GM23338 (cell line): ENCODE results near the gene TTC31. TPM values are rescaled to one million over a fixed set of nuclear protein-coding genes. Genes with fewer than 3 reads are reported as not detected.

Experiments
- CREB1 ChIP-seq: fragments of 250-450 bp; sonication (Bioruptor Pico); IDR thresholded peaks from 2 replicates; pipeline ENCODE4 v1.5.0; 2020; ENCODE audit warnings: low read depth, mild to moderate bottlenecking, moderate library complexity
- EZH2 ChIP-seq: fragments of 200-600 bp; sonication (generic); IDR thresholded peaks from one replicate; pipeline ENCODE4 v1.8.0; 2017; ENCODE audit warnings: antibody characterized with exemption, mild to moderate bottlenecking, low read depth; ENCODE audit not compliant: unreplicated experiment
- JUNB ChIP-seq: IDR thresholded peaks from one replicate; pipeline ENCODE4 v1.6.1; 2016; ENCODE audit warnings: antibody characterized with exemption; ENCODE audit not compliant: unreplicated experiment
- POLR2AphosphoS5 ChIP-seq: IDR thresholded peaks from 2 replicates; pipeline ENCODE4 v1.6.1; 2016; ENCODE audit warnings: antibody characterized with exemption, low read depth
- ZNF114 ChIP-seq: fragments of 250-450 bp; sonication (Bioruptor Pico); IDR thresholded peaks from 2 replicates; pipeline ENCODE4 v1.5.0; 2020; ENCODE audit warnings: mild to moderate bottlenecking, moderate library complexity
- ZNF331 ChIP-seq: fragments of 250-450 bp; sonication (Bioruptor Pico); IDR thresholded peaks from 2 replicates; pipeline ENCODE4 v1.5.0; 2020; ENCODE audit warnings: low read depth, mild to moderate bottlenecking, moderate library complexity
- polyA plus RNA-seq: library from polyadenylated mRNA; unstranded; fragments of >200 nt; fragmentation: Nextera tagmentation; extraction: Ambion mirVana; gene quantifications from 2 replicates; pipeline ENCODE4 v1.2.1, GENCODE V29; 2016
- total RNA-seq: library from RNA; depleted of rRNA; stranded (reverse); fragments of >200 nt; shearing (Covaris generic); gene quantifications from 2 replicates; pipeline ENCODE4 v1.2.3, GENCODE V29; 2014; rRNA removed
- TF ChIP-seq, protein P1 (sequence below): fragments of 250-450 bp; sonication (Bioruptor Pico); IDR thresholded peaks from 2 replicates; pipeline ENCODE4 v1.5.0; 2020; ENCODE audit warnings: mild to moderate bottlenecking, moderate library complexity
- TF ChIP-seq, protein P2 (sequence below): IDR thresholded peaks from 2 replicates; pipeline ENCODE4 v1.6.1; 2016; ENCODE audit warnings: antibody characterized with exemption
- TF ChIP-seq, protein P3 (sequence below), 2 experiments: fragments of 200-600 bp in 1 of 2; sonication (generic) in 1 of 2; conservative IDR thresholded peaks; 2 replicates each; pipeline versions ENCODE4 v1.5.1 to v1.6.1; 2016 to 2017; ENCODE audit warnings: antibody characterized with exemption in 2 of 2, low read depth in 2 of 2, mild to moderate bottlenecking in 2 of 2, moderate library complexity in 1 of 2

TTC31 gene
- total and polyA plus RNA-seq, 2 experiments from 2014 or later: 15.8 to 29.2 TPM

DNA sequence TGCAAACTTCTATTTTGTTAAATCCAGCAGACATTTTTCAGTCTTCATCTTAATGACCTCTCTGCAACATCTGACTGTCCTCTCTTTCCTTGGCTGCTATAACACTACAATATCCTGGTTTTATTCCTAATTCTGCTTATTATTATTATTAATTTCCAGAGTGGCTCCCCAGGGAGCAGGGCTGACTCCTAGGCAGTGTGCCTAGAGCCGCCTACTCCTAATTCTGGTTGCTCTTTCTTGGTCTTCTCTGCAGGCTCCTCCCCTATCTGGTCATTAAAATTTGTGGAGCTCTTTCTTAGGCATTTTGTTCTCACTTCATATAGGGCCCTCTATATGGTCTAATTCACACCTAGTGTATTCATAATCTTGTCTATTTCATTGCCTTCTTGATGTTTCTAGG lies 60.1 kb downstream of the TTC31 start (continued):
- TF ChIP-seq, protein P1, sequence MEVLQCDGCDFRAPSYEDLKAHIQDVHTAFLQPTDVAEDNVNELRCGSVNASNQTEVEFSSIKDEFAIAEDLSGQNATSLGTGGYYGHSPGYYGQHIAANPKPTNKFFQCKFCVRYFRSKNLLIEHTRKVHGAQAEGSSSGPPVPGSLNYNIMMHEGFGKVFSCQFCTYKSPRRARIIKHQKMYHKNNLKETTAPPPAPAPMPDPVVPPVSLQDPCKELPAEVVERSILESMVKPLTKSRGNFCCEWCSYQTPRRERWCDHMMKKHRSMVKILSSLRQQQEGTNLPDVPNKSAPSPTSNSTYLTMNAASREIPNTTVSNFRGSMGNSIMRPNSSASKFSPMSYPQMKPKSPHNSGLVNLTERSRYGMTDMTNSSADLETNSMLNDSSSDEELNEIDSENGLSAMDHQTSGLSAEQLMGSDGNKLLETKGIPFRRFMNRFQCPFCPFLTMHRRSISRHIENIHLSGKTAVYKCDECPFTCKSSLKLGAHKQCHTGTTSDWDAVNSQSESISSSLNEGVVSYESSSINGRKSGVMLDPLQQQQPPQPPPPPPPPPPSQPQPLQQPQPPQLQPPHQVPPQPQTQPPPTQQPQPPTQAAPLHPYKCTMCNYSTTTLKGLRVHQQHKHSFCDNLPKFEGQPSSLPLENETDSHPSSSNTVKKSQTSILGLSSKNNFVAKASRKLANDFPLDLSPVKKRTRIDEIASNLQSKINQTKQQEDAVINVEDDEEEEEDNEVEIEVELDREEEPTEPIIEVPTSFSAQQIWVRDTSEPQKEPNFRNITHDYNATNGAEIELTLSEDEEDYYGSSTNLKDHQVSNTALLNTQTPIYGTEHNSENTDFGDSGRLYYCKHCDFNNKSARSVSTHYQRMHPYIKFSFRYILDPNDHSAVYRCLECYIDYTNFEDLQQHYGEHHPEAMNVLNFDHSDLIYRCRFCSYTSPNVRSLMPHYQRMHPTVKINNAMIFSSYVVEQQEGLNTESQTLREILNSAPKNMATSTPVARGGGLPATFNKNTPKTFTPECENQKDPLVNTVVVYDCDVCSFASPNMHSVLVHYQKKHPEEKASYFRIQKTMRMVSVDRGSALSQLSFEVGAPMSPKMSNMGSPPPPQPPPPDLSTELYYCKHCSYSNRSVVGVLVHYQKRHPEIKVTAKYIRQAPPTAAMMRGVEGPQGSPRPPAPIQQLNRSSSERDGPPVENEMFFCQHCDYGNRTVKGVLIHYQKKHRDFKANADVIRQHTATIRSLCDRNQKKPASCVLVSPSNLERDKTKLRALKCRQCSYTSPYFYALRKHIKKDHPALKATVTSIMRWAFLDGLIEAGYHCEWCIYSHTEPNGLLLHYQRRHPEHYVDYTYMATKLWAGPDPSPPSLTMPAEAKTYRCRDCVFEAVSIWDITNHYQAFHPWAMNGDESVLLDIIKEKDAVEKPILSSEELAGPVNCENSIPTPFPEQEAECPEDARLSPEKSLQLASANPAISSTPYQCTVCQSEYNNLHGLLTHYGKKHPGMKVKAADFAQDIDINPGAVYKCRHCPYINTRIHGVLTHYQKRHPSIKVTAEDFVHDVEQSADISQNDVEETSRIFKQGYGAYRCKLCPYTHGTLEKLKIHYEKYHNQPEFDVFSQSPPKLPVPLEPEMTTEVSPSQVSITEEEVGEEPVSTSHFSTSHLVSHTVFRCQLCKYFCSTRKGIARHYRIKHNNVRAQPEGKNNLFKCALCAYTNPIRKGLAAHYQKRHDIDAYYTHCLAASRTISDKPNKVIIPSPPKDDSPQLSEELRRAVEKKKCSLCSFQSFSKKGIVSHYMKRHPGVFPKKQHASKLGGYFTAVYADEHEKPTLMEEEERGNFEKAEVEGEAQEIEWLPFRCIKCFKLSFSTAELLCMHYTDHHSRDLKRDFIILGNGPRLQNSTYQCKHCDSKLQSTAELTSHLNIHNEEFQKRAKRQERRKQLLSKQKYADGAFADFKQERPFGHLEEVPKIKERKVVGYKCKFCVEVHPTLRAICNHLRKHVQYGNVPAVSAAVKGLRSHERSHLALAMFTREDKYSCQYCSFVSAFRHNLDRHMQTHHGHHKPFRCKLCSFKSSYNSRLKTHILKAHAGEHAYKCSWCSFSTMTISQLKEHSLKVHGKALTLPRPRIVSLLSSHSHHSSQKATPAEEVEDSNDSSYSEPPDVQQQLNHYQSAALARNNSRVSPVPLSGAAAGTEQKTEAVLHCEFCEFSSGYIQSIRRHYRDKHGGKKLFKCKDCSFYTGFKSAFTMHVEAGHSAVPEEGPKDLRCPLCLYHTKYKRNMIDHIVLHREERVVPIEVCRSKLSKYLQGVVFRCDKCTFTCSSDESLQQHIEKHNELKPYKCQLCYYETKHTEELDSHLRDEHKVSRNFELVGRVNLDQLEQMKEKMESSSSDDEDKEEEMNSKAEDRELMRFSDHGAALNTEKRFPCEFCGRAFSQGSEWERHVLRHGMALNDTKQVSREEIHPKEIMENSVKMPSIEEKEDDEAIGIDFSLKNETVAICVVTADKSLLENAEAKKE (CRISPR knock-in tag): no peak
- no peak for TF ChIP-seq JUNB
- no peak for TF ChIP-seq ZNF331
- TF ChIP-seq, protein P2, sequence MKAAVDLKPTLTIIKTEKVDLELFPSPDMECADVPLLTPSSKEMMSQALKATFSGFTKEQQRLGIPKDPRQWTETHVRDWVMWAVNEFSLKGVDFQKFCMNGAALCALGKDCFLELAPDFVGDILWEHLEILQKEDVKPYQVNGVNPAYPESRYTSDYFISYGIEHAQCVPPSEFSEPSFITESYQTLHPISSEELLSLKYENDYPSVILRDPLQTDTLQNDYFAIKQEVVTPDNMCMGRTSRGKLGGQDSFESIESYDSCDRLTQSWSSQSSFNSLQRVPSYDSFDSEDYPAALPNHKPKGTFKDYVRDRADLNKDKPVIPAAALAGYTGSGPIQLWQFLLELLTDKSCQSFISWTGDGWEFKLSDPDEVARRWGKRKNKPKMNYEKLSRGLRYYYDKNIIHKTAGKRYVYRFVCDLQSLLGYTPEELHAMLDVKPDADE: no peak
- TF ChIP-seq POLR2AphosphoS5: no peak
- no peak for TF ChIP-seq CREB1 (CRISPR knock-in tag)
- TF ChIP-seq, protein P3, sequence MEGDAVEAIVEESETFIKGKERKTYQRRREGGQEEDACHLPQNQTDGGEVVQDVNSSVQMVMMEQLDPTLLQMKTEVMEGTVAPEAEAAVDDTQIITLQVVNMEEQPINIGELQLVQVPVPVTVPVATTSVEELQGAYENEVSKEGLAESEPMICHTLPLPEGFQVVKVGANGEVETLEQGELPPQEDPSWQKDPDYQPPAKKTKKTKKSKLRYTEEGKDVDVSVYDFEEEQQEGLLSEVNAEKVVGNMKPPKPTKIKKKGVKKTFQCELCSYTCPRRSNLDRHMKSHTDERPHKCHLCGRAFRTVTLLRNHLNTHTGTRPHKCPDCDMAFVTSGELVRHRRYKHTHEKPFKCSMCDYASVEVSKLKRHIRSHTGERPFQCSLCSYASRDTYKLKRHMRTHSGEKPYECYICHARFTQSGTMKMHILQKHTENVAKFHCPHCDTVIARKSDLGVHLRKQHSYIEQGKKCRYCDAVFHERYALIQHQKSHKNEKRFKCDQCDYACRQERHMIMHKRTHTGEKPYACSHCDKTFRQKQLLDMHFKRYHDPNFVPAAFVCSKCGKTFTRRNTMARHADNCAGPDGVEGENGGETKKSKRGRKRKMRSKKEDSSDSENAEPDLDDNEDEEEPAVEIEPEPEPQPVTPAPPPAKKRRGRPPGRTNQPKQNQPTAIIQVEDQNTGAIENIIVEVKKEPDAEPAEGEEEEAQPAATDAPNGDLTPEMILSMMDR (conservative IDR thresholded peaks at IDR 0.05; ENCODE audit: low read depth in 2 of 2): no peak
- TF ChIP-seq ZNF114 (CRISPR knock-in tag): no peak
- TF ChIP-seq EZH2: no peak

Other genes starting within 250 kb of the TTC31 start
- gene SLC4A5, start 139.7 kb upstream of the TTC31 start, total RNA-seq: 0.24 and 0.89 TPM in 2 replicates
- 0.50 and 0.70 TPM in 2 replicates for gene SLC4A5, start 139.7 kb upstream of the TTC31 start, polyA plus RNA-seq
- gene DCTN1, start 102.8 kb upstream of the TTC31 start, total RNA-seq: 131 and 145 TPM in 2 replicates
- gene DCTN1, start 102.8 kb upstream of the TTC31 start, polyA plus RNA-seq: 108 and 126 TPM in 2 replicates
- gene C2orf81, start 61.5 kb upstream of the TTC31 start, total RNA-seq: 4.6 TPM in 2 replicates
- 3.7 and 3.8 TPM in 2 replicates for gene C2orf81, start 61.5 kb upstream of the TTC31 start, polyA plus RNA-seq
- gene WDR54, start 61.4 kb upstream of the TTC31 start, total RNA-seq: 41.3 and 41.6 TPM in 2 replicates
- gene WDR54, start 61.4 kb upstream of the TTC31 start, polyA plus RNA-seq: 35.2 and 42.6 TPM in 2 replicates
- 42.8 and 50.0 TPM in 2 replicates for gene RTKN, start 41.1 kb upstream of the TTC31 start, total RNA-seq
- 20.4 and 24.5 TPM in 2 replicates for gene RTKN, start 41.1 kb upstream of the TTC31 start, polyA plus RNA-seq
- 17.5 and 21.8 TPM in 2 replicates for gene INO80B, start 28.0 kb upstream of the TTC31 start, total RNA-seq
- 5.1 and 6.1 TPM in 2 replicates for gene INO80B, start 28.0 kb upstream of the TTC31 start, polyA plus RNA-seq
- gene WBP1, start 24.6 kb upstream of the TTC31 start, total RNA-seq: 52.4 and 64.4 TPM in 2 replicates
- 53.0 and 62.0 TPM in 2 replicates for gene WBP1, start 24.6 kb upstream of the TTC31 start, polyA plus RNA-seq
- 56.5 and 61.6 TPM in 2 replicates for gene MOGS, start 17.7 kb upstream of the TTC31 start, total RNA-seq
- 9.7 and 10.4 TPM in 2 replicates for gene MOGS, start 17.7 kb upstream of the TTC31 start, polyA plus RNA-seq
- 7.7 and 8.2 TPM in 2 replicates for gene MRPL53, start 10.4 kb upstream of the TTC31 start, total RNA-seq
- gene MRPL53, start 10.4 kb upstream of the TTC31 start, polyA plus RNA-seq: 65.1 and 70.4 TPM in 2 replicates
- 12.3 and 20.5 TPM in 2 replicates for gene CCDC142, start 83 bp upstream of the TTC31 start, total RNA-seq
- gene CCDC142, start 83 bp upstream of the TTC31 start, polyA plus RNA-seq: 5.1 and 5.8 TPM in 2 replicates
- gene LBX2, start 16.5 kb downstream of the TTC31 start, total RNA-seq: 0.24 TPM in 1 of 2 replicates, not detected in the other
- gene LBX2, start 16.5 kb downstream of the TTC31 start, polyA plus RNA-seq: 0.57 and 0.82 TPM in 2 replicates
- gene PCGF1, start 24.6 kb downstream of the TTC31 start, total RNA-seq: 10.9 and 14.3 TPM in 2 replicates
- gene PCGF1, start 24.6 kb downstream of the TTC31 start, polyA plus RNA-seq: 13.1 and 13.4 TPM in 2 replicates
- gene TLX2, start 31.4 kb downstream of the TTC31 start, total RNA-seq: 0.21 TPM in 1 of 2 replicates, not detected in the other
- gene TLX2, start 31.4 kb downstream of the TTC31 start, polyA plus RNA-seq: 0.16 TPM in 1 of 2 replicates, not detected in the other
- 0.52 and 0.74 TPM in 2 replicates for gene DQX1, start 43.1 kb downstream of the TTC31 start, total RNA-seq
- 0.32 and 0.54 TPM in 2 replicates for gene DQX1, start 43.1 kb downstream of the TTC31 start, polyA plus RNA-seq
- gene AUP1, start 46.6 kb downstream of the TTC31 start, total RNA-seq: 89.4 and 105 TPM in 2 replicates
- gene AUP1, start 46.6 kb downstream of the TTC31 start, polyA plus RNA-seq: 98.7 and 101 TPM in 2 replicates
- 17.2 and 19.7 TPM in 2 replicates for gene HTRA2, start 46.9 kb downstream of the TTC31 start, total RNA-seq
- gene HTRA2, start 46.9 kb downstream of the TTC31 start, polyA plus RNA-seq: 17.8 and 19.5 TPM in 2 replicates
- gene LOXL3, start 70.9 kb downstream of the TTC31 start, total RNA-seq: 12.2 and 14.9 TPM in 2 replicates
- gene LOXL3, start 70.9 kb downstream of the TTC31 start, polyA plus RNA-seq: 4.4 and 4.7 TPM in 2 replicates
- gene DOK1, start 71.6 kb downstream of the TTC31 start, total RNA-seq: 14.6 and 15.5 TPM in 2 replicates
- 3.4 and 3.9 TPM in 2 replicates for gene DOK1, start 71.6 kb downstream of the TTC31 start, polyA plus RNA-seq
- 5.2 and 12.1 TPM in 2 replicates for gene M1AP, start 165.2 kb downstream of the TTC31 start, total RNA-seq
- 2.8 and 5.1 TPM in 2 replicates for gene M1AP, start 165.2 kb downstream of the TTC31 start, polyA plus RNA-seq
- gene SEMA4F, start 171.2 kb downstream of the TTC31 start, total RNA-seq: 3.2 and 13.0 TPM in 2 replicates
- 1.5 and 2.2 TPM in 2 replicates for gene SEMA4F, start 171.2 kb downstream of the TTC31 start, polyA plus RNA-seq